ENCODE results near the gene RAB27A. TPM values are rescaled to one million over a fixed set of nuclear protein-coding genes. Genes with fewer than 3 reads are reported as not detected.

The RAB27A gene
- total RNA-seq, 4 donors from 2014 or later = 15.8 to 22.0 (median 19.8) TPM

- WGBS = 61% methylated on average over 2 of the region's 2 CpGs
- Histone ChIP-seq H3K27ac (replicated peaks in 1 of 4) (peak overlapping the region in 1 of 4 donors; percentile 3), H3K4me3 (no peak overlapping the region), H3K27me3 (no peaks in the 10 kb centered on the region), H3K9me3 (no peaks in the 10 kb centered on the region), H3K36me3 (no peaks in the 10 kb centered on the region), H3K4me1 (peaks cover 9 to 23% (median 20%) of the 10 kb centered on the region in 4 donors)
- DNase-seq (ENCODE audit: extremely low spot score) = no peak
- intact Hi-C loops (cut with DNase I) = no loop called here
- TF ChIP-seq POLR2A (IDR thresholded peaks at IDR 0.05; ENCODE audit: low read depth) (no peak), POLR2AphosphoS5 (IDR thresholded peaks at IDR 0.05) (no peak), CTCF (IDR thresholded peaks at IDR 0.05) (no peak), EP300 (IDR thresholded peaks at IDR 0.05) (no peak)
Measured at GRCh38 chr15:55277715-55278114, 11.9 kb downstream of the RAB27A start.

- no peak for TF ChIP-seq CTCF (IDR thresholded peaks at IDR 0.05)
- no peak for TF ChIP-seq POLR2AphosphoS5 (IDR thresholded peaks at IDR 0.05)
- no peak for TF ChIP-seq POLR2A (IDR thresholded peaks at IDR 0.05; ENCODE audit: low read depth)
- no peak for TF ChIP-seq EP300 (IDR thresholded peaks at IDR 0.05)
- Histone ChIP-seq H3K4me3 (no peak overlapping the region), H3K36me3 (no peaks in the 10 kb centered on the region), H3K9me3 (no peaks in the 10 kb centered on the region), H3K4me1 (peaks cover 4 to 17% (median 14%) of the 10 kb centered on the region in 4 donors), H3K27me3 (no peaks in the 10 kb centered on the region), H3K27ac (replicated peaks in 1 of 4) (peak overlapping the region in 1 of 4 donors; percentile 3)
- DNase-seq (ENCODE audit: extremely low spot score) = peak; percentile 55
- WGBS = 51% methylated on average over 7 of the region's 7 CpGs
- intact Hi-C loops (cut with DNase I) = no loop called here
Measured at GRCh38 chr15:55277116-55277564, 12.5 kb downstream of the RAB27A start.

GRCh38 chr15:55276324-55276723 is 13.3 kb downstream of the RAB27A start:
- WGBS = 95% methylated on average over 5 of the region's 5 CpGs
- intact Hi-C loops (cut with DNase I) = no loop called here

GRCh38 chr15:55270291-55270690 is 19.3 kb downstream of the RAB27A start:
- Histone ChIP-seq H3K4me3 (no peak overlapping the region), H3K36me3 (peaks cover 0 to 4% (median 1%) of the 10 kb centered on the region in 4 donors), H3K27me3 (no peaks in the 10 kb centered on the region), H3K4me1 (peaks cover 0 to 18% (median 2%) of the 10 kb centered on the region in 4 donors), H3K27ac (replicated peaks in 1 of 4) (no peak overlapping the region), H3K9me3 (no peaks in the 10 kb centered on the region)
- TF ChIP-seq EP300 (IDR thresholded peaks at IDR 0.05) (no peak), CTCF (IDR thresholded peaks at IDR 0.05) (no peak), POLR2A (IDR thresholded peaks at IDR 0.05; ENCODE audit: low read depth) (no peak), POLR2AphosphoS5 (IDR thresholded peaks at IDR 0.05) (no peak)
- DNase-seq (ENCODE audit: extremely low spot score) = no peak
- WGBS = 95% methylated on average over 5 of the region's 6 CpGs
- intact Hi-C loops (cut with DNase I) = no loop called here

More at GRCh38 chr15:55276324-55276723, 13.3 kb downstream of the RAB27A start:
- TF ChIP-seq POLR2AphosphoS5 (IDR thresholded peaks at IDR 0.05) = no peak
- no peak for TF ChIP-seq CTCF (IDR thresholded peaks at IDR 0.05)
- no peak for TF ChIP-seq EP300 (IDR thresholded peaks at IDR 0.05)
- TF ChIP-seq POLR2A (IDR thresholded peaks at IDR 0.05; ENCODE audit: low read depth) = no peak
- Histone ChIP-seq H3K4me3 (no peak overlapping the region), H3K4me1 (peaks cover 3 to 9% (median 6%) of the 10 kb centered on the region in 4 donors), H3K36me3 (no peaks in the 10 kb centered on the region), H3K27me3 (no peaks in the 10 kb centered on the region), H3K9me3 (no peaks in the 10 kb centered on the region), H3K27ac (replicated peaks in 1 of 4) (no peak overlapping the region)
- DNase-seq (ENCODE audit: extremely low spot score) = no peak

GRCh38 chr15:55268176-55268695 is 21.4 kb downstream of the RAB27A start:
- no peaks in the 10 kb centered on the region for H3K9me3 ChIP-seq
- 87% methylated on average over 2 of the region's 2 CpGs for WGBS
- peaks cover 0 to 4% (median 1%) of the 10 kb centered on the region in 4 donors for H3K36me3 ChIP-seq
- H3K4me3 ChIP-seq = no peak overlapping the region
- peaks cover 0 to 18% (median 2%) of the 10 kb centered on the region in 4 donors for H3K4me1 ChIP-seq
- no peak for DNase-seq (ENCODE audit: extremely low spot score)
- no peak overlapping the region for H3K27ac ChIP-seq (replicated peaks in 1 of 4)
- no peaks in the 10 kb centered on the region for H3K27me3 ChIP-seq
- TF ChIP-seq POLR2A (IDR thresholded peaks at IDR 0.05; ENCODE audit: low read depth) (no peak), EP300 (IDR thresholded peaks at IDR 0.05) (no peak), POLR2AphosphoS5 (IDR thresholded peaks at IDR 0.05) (no peak), CTCF (IDR thresholded peaks at IDR 0.05) (no peak)
- intact Hi-C loops (cut with DNase I) = no loop called here

All from esophagus muscularis mucosa (tissue), 4 donors.